Liver (tissue), 3 donors: ENCODE measurements around the gene CREG2.

ENCODE experiments used
- CTCF ChIP-seq: fragments of 150-350 bp; IDR thresholded peaks from 2 replicates; pipeline ENCODE4 v1.5.1; 2017; ENCODE audit warnings: improper control_type of control experiment, low read depth, low read length; ENCODE audit not compliant: missing input control
- GABPA ChIP-seq, 2 donors: IDR thresholded peaks in 1 of 2; conservative IDR thresholded peaks in 1 of 2; 2 replicates each; pipeline ENCODE4 v1.6.1; 2016; ENCODE audit warnings: antibody characterized with exemption in 2 of 2, mild to moderate bottlenecking in 1 of 2, moderate library complexity in 1 of 2
- MAX ChIP-seq: IDR thresholded peaks from 2 replicates; pipeline ENCODE4 v1.6.1; 2016; ENCODE audit warnings: antibody characterized with exemption
- RAD21 ChIP-seq, 2 donors: IDR thresholded peaks; 2 replicates each; pipeline ENCODE4 v1.6.1; 2016; ENCODE audit warnings: antibody characterized with exemption in 2 of 2, mild to moderate bottlenecking in 2 of 2
- REST ChIP-seq: IDR thresholded peaks from 2 replicates; pipeline ENCODE4 v1.6.1; 2016; ENCODE audit warnings: antibody characterized with exemption, mild to moderate bottlenecking
- YY1 ChIP-seq: IDR thresholded peaks from 2 replicates; pipeline ENCODE4 v1.6.1; 2016; ENCODE audit warnings: antibody characterized with exemption, mild to moderate bottlenecking
- donor health status: healthy.
- donor health status: healthy.

GRCh38 chr2:101361522-101361921 lies 25.8 kb downstream of the CREG2 start:
- TF ChIP-seq CTCF (no peak), YY1 (no peak), GABPA (IDR thresholded peaks at IDR 0.05 in 1 of 2, conservative IDR thresholded peaks at IDR 0.05 in 1 of 2) (no peak), REST (no peak), MAX (no peak), RAD21 (IDR thresholded peaks at IDR 0.05) (no peak)
